Dermis microvascular lymphatic vessel endothelial cell (primary cell): ENCODE data around the gene IFNGR2. TPM values are rescaled to one million over a fixed set of nuclear protein-coding genes. Genes with fewer than 3 reads are reported as not detected.
"Not testable (repeated sequence)": the region's sequence is repeated elsewhere in the genome, so short reads cannot be mapped to it uniquely, and the experiment has no call there.

Source experiments
- DNase-seq, 2 donors: peaks; one replicate each; pipeline versions ENCODE4 v3.0.0 to v3.0.0-alpha.2; 2010; ENCODE audit warnings: low read depth in 2 of 2
- total RNA-seq: library from RNA; depleted of rRNA; stranded (reverse); fragments of >200 nt; gene quantifications from 2 replicates; pipeline ENCODE4 v1.2.1, GENCODE V29; 2014

The IFNGR2 gene
- total RNA-seq, 1 donor from 2014 or later: 47.1 TPM

DNA sequence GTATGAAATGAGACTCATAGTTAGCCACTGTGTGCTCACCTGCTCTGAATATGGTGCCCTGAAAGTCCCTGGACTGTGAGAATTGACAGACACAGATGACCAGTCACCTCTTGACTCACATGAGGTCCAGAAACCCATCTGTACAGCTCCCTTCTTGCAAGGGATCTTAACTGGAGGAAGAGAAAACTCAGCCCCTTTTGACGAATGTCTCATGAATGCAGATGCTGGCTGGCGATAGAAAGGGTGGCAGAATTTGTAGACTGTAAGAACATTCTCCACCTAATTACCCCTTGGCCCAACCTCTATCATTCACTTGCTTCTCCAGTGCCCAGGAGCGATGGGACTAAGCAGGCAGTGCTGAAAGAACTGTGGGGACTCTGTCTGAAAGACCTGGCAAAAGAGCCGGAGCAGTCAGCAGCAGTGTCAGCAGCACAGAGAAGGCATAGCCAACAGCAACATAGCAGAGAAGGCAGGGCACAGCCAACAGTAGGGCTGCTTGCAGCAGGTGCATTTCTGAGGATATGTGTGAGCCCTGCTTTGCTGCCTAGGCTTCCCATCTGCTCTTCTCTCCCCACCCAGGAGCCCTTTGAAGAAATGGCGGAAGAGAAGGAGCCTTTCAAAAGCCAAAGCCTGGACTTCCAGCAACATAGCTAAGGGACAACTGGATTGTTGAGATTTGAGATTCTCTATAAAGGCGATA lies 25.8 kb upstream of the IFNGR2 start:
- DNase-seq: no peak

DNA sequence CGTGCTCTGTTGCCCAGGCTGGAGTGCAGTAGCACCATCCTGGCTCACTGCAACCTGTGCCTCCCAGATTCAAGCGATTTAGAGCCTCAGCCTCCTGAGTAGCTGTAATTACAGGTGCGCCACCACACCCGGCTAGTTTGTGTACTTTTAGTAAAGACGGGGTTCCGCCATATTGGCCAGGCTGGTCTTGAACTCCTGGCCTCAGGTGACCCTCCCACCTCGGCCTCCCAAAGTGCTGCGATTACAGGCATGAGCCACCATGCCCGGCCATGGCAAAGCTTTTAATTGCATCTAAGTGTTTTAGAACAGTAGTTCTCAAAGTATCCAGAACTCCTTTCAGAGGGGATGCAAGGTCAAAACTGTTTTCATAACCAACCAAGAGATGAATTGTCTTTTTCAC lies 25.1 kb upstream of the IFNGR2 start:
- DNase-seq: no peak

DNA sequence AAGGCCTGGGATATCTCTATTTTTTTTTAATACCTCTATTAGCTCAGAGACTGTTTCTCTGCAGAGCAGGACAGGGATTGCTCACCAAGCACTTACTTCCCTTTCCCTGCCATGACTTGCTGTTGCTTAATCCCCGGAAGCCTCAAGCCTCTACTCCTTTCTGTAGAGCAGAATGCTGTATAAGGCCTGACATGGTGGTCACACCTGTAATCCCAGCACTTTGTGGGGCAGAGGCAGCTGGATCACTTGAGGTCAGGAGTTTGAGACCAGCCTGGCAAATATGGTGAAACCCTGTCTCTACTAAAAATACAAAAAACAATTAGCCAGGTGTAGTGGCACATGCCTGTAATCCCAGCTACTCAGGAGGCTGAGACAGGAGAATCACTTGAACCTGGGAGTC lies 23.3 kb upstream of the IFNGR2 start:
- peak in 1 of 2 donors; percentile 68 for DNase-seq

DNA sequence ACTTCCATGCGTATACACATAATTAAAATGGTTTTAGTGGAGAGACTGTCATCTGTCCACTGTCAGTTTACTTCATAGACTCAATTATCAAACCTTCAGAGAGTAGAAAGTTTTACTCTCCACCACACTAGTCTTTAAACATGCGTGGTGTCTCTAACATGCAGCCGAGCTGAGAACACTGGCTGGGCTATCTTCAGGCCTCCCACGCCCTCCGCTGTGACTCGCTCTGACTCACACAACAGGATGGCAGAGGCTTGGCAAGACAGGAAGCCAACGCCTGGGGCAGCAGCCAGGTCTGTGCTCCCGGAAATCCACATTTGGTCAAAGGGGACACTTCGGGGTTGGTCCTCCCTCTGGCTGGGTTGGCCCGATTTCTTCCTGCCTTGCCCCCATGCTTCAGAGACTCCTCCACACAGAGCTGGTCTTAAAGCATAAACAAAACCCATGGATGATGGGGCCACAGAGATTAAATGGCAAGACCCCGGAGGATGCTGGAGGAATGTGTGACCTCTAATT lies 22.7 kb upstream of the IFNGR2 start:
- DNase-seq: peak; percentile 73 to 96

DNA sequence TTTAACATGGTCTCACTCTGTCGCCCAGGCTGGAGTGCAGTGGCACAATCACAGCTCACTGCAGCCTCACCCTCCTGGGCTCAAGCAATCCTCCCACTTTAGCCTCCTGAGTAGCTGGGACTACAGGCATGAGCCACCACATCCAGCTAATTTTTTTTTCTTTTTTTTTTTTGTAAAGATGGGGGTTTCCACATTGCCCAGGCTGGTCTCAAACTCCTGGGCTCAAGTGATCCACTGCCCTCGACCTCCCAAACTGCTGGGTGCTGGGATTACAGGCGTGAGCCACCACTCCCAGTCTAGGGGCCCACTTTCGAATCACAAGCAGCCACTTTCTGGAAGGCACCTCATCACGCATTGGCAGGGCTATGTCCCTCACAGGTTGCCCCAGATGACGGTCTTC lies 21.8 kb upstream of the IFNGR2 start:
- not testable (repeated sequence) for DNase-seq

DNA sequence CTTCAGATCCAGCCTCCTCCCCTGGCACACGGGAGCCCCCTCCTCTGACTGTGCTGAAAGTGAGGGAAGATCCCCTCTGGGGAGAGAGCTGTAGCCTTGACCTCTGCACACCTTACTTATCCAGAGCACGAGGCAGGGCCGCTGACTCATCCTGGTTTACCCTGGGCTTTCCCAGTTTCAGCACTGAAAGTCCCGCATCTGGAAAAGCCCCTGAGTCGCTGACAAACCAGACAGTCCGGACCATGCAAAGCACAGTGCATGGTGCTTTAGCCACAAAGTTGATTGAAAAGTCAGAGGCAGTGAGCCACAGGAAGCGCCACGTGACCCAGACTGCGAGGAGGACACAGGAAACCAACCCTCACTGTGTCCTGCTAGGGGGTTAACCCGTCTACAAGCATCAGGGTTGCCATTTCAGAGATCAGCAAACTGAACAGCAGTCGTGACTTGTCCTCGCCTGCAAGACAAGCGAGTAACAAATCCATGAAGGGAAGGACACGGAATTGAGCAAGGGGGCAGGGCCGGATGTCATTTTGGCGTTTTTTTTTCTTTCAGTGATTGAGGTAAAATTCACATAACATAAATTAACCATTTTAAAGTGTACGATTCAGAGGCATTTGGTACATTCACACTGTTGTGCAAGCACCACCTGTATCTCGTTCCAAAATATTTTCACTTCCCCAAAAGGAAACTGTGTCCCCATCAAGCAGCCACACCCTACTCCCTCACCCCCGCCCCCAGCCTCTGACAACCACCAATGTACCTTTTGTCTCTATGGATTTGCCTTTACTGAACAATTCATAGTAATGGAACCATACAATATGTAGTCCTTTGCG lies 19.9 kb upstream of the IFNGR2 start:
- peak; percentile 74 to 95 for DNase-seq

DNA sequence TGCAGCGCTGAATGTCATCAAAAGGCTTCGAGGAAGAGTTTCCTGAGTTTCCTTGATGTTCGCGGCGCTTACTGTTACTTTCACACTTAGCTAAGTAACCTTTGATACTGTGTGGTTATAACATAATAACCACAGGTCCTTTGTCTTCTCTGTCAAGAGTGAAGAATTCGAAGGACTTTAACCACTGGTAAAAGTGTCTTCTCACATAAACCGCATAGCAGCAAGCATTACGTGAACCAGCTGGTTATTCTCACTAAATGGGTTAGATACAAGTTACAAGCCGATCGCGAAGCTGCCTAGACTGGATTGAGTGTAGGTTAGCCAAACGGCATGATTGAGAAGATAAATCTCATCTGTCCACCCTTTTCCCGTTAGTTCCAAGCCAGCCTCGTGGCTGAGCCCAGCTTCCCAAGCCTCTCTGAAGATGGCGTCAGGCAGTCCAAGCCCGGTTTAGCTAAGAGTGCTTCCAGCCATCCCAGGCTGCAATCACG lies 18.3 kb upstream of the IFNGR2 start:
- DNase-seq: no peak

DNA sequence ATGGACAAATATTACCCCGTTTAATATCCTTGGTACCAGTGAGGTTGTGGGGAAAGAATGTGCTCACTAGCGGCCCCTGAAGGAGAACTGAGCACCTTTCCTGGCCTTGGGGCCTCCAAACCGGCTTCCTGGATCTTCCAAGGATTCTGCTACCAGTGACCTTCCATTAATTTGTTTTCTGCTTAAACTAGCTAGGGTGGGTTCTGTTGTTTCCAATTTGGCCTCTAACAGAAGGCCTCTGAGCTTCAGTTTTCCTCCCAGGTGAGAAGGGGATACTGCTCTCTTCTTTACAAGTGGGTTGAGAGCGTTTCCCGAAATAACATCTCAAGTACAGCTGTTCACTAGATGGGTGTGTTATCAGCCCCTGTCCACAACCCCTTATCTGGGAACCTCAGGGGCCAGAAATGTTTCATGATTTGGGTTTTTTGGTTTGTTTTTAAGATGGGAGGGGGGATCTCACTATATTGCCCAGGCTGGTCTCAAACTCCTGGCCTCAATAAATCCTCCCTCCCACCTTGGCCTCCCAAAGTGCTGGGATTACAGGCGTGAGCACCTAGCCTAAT lies 16.9 kb upstream of the IFNGR2 start:
- no peak for DNase-seq

DNA sequence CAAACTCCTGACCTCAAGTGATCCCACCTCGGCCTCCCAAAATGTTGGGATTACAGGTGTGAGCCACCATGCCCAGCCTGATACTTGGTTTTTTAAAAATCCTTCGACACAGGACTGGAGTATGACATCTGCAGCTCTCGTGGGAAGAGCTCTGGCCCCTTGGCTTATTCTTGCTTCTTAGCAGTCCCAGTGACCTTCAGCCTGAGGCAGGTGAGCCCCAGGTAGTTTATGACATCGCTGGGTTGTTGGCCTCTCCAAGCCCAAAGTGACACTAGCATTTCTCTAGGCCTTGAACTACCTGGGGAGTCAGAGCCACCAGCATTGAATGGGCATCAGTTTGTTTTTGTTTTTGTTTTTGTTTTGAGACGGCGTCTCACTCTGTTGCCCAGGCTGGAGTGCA lies 15.9 kb upstream of the IFNGR2 start:
- no peak for DNase-seq

DNA sequence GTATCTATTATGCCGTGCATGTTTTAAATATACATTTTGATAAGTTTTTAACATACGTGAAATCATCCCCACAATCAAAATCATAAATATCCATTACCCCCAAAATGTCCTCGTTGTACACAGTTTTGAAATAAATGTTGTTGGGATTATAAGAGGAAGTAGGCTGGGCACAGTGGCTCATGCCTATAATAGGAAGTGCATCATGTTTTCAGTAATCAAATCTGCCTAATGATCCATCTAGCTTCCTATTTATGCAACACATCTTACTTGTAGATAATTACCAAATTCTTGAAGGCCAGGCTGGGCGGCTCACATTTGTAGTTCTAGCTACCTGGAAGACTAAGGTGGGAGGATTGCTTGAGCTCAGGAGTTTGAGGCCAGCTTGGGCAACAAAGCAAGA lies 15.0 kb upstream of the IFNGR2 start:
- no peak for DNase-seq

DNA sequence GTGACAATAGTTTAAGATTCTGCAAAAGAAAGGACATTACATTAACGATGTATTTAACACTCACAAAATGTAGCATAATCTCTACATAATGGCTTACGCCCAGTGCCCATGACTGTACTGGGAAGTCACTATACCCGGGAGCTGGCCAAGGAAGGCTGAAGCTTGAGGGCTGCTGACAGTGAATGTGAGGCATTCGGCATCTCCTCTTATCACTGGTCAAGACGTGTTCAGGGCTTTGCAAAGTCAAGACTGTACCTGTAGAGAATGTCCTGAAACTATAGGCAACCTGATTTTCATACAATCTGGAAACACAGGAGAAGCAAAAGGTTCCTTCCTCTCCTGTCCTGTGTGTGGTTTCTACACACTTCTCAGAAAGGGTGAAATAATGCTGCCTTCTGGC lies 12.7 kb upstream of the IFNGR2 start:
- no peak for DNase-seq

DNA sequence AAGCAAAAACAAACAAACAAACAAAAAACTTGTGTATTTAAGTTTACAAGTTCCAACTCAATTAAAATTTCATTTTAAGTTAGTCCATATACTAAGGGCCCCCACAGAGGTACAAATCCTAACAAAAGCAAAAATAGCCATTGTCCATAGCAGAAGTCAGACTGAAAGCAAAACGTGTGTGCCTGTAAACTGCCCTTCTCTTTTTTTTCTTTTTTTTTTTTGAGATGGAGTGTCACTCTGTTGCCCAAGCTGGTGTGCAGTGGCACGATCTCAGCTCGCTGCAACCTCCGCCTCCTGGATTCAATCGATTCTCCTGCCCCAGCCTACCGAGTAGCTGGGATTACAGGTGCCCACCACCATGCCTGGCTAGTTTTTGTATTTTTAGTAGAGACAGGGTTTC lies 11.6 kb upstream of the IFNGR2 start:
- no peak for DNase-seq

DNA sequence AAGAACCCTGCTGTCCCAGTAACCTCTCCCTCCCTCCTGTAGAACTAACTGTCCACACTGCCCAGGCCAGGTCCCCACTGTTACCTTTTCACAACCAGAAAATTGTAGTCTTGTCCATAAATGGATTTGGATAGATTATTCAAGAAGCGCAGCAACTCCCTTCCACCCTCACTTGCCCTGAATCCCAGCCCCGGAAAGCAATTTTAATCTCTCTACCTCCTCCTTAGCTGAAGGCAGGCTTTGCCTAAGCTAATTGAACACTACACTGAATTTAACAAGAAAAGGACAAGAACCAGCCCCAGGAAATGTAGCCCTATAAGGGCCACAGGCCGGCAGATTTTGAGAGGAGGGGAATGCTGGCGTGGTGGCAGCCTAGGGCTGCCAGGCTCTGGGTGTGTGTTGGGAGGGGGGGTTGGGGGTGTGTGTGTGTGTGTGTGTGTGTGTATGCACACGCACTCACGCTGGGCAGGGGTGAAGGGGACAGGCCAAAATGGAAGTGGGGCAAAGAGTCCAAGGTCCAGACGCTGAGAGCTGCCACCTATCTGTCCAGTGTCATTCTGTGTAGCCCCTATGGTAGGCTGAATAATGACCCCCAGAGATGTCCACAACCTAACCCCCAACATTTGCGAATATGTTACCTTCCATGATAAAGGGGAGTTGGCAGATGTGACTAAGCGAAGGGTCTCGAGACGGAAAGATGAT lies 10.8 kb upstream of the IFNGR2 start:
- no peak for DNase-seq

DNA sequence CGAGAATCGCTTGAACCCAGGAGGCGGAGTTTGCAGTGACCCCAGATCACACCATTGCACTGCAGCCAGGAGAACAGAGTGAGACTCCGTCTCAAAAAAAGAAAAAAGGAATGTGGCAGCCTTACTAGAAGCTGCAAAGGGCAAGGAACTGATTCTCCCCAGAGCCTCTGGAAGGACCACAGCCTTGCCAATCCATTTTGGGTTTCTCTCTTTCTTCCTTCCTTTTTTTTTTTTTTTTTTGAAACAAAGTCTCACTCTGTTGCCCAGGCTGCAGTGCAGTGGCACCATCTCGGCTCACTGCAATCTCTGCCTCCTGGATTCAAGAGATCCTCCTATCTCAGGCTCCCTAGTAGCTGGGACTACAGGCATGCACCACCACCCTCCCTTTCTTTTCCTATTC lies 9.9 kb upstream of the IFNGR2 start:
- no peak for DNase-seq

DNA sequence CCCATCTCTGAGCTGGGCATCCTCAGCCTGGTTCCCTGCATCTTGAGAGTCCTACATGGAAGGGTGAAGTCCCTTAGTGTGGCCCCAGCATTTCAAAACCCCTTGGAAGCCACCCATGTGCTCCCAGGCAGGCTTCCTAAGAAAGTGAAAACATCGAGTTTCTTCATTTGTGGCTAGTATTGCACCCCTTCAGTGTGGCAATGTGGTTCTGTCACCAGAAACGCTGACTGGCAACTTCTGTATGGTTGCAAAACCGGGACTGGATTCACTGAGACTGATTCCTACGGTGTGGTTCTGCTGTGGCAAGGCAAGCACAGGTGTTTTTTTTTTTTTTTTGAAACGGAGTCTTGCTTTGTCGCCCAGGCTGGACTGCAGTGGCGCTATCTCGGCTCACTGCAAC lies 9.0 kb upstream of the IFNGR2 start:
- no peak for DNase-seq

DNA sequence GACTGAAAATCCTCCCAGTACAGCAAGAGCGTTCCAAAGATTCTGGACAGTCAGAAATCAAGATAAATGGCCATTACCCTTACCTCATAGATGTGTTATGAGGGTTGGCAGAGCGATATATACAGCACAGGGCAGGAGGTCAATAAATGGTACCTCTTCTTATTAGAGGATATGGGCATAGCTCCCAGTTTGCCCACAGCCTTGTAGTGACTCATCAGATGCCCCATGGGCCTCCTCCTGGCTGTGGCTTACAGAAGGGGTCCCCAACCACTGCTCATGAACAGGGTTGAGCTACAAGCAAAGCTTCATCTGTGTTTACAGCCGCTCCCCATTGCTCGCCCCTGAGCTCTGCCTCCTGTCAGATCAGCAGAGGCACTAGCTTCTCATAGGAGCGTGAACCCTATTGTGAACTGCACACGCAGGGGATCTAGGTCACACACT lies 7.3 kb upstream of the IFNGR2 start:
- no peak for DNase-seq

DNA sequence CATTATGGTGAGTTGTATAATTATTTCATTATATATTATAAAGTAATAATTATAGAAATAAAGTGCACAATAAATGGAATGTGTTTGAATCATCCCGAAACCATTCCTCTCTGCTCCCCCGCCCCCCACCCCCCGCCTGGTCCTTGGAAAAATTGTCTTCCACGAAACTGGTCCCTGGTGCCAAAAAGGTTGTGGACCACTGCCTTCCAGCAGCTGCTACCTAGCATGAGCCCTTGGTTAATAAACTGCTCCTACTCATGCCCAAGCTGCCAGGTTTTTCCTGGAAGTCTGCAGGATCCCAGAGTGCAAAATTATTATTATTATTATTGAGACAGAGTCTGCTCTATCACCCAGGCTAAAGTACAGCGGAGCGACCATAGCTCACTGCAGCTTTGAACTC lies 6.8 kb upstream of the IFNGR2 start:
- DNase-seq: no peak

DNA sequence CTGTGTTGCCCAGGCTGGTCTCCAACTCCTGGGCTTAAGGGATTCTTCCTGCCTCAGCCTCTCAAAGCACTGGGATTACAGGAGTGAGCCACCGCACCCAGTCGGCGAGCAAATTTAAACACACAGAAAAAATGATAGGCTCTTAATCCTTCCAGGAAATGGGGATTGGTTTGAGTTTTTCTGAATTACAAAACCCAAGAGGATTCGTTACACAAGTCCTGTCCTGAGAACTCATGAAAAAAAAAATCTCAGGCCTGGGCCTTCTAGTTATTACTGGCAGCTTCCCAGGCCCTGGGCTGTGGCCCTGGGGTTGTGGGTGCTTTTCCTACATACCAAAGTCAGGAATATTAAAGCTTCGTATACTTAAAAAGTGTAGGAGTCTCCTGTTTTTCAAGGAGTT lies 6.3 kb upstream of the IFNGR2 start:
- DNase-seq: no peak

DNA sequence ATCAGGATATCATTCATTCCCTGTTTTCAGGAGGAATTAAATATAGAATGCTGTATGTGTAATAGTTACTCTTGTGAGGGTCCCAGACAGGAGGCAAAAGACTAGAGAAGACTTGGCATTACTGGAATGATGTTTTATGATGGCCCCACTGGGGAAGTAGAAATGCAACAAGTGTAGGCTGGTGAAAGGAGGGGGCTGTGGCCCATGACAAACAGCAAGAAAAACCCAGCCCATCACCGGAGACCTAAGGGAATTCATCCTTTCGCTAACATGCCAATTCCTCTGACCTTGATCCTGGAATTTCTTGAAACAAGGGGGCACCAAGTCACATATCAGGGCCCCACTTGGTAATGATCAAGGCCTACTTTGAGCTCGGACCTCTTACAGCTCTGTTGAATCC lies 5.5 kb upstream of the IFNGR2 start:
- DNase-seq: no peak

DNA sequence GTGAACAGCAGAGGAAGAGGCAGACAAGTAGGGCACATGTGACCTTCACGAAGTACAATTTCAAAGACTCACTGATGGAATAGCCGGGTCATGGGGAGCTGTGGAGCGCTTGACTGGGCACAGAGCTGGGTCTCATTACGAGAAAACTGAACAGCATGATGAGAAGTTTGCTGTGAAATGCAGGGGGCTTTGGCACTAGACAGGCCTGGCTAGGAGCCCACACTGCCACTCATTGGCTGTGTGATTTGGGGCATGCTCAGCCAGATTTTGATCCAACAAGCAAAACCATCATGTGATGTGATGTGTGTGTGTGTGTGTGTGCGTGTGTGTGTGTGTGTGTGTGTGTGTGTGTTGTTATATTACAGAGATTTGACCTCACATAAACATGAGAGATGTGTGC lies 4.9 kb upstream of the IFNGR2 start:
- no peak for DNase-seq

DNA sequence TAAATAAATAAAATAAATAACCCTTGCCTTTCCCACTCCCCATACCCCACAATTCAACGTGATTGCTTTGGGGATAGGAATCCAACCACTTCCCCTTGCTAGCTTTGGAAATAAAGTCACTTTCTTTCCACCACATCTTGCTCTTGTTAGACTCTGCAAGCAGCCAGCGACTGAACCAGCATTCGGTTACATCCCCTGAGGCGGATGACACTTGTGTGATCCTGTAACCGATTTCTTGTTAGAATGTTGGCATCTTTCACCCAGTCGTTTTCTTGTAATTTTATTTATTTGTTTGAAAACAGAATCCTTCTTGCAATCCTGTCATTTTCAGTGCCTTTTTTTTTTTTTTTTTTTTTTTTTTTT lies 1.6 kb upstream of the IFNGR2 start:
- DNase-seq: no peak
